GM19035 (cell line): ENCODE data around the gene AHCYL1.

Experiments used
- ATAC-seq: cut with Tn5 transposase; IDR thresholded peaks from one replicate; pipeline ENCODE4 v1.9.1; 2021; ENCODE audit not compliant: unreplicated experiment

Gene AHCYL1

DNA sequence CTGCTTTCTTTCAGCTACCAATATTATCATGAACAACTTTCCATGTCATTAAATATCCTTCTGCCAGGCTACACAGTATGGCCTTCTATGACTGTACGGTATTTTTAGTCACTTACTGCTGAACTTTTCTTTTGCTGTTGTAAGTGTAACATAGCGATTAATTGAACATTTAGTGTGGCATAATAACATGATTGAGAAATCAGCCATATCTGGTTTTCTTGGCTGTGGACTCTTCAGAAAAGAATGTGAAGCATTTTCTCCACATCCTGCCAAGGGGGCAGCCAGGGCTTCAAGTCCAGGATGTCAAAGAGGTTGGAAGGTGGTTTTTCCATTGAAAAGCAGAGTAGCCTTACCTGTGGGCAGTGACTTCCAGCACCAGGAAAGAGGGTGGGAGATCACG, 8.8 kb upstream of the AHCYL1 start:
- no peak for ATAC-seq

DNA sequence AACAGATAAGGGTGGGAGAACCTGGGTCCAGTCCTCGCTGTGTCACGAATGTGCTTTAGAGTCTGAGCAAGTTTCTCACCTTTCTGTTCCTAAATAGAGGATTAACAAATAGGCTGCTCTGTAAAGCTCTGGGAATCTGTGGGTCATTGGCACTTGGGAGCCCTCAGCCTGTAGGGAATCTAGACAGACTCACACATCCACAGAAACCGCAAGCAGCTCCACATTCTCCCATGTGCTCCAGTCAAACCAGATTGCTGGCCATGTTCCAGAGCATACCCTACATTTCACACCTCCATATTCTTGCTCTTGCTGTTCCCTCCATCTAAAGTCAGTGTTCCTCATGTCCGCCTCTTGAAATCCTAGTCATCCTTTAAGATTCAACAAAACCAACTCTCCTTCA, 7.8 kb upstream of the AHCYL1 start:
- no peak for ATAC-seq

DNA sequence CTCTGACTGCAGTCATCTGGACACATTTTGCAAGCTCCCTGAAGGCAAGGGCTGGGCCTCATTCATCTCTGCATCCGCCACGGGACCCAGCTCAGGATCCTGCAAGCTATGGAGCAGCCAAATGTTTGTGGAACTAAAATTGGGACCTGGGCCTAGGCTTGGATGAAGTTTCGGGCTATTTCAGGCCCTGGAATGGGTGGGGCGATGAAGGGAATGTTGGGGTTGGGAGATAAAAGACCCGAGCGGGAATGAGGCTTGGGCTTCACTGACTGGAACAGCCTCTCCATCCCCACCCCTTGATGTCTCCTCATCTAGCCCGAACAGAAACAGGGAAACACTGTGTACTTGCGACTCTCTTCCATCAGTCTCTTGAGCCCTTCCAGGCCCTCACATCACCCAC, 7.3 kb upstream of the AHCYL1 start:
- no peak for ATAC-seq

DNA sequence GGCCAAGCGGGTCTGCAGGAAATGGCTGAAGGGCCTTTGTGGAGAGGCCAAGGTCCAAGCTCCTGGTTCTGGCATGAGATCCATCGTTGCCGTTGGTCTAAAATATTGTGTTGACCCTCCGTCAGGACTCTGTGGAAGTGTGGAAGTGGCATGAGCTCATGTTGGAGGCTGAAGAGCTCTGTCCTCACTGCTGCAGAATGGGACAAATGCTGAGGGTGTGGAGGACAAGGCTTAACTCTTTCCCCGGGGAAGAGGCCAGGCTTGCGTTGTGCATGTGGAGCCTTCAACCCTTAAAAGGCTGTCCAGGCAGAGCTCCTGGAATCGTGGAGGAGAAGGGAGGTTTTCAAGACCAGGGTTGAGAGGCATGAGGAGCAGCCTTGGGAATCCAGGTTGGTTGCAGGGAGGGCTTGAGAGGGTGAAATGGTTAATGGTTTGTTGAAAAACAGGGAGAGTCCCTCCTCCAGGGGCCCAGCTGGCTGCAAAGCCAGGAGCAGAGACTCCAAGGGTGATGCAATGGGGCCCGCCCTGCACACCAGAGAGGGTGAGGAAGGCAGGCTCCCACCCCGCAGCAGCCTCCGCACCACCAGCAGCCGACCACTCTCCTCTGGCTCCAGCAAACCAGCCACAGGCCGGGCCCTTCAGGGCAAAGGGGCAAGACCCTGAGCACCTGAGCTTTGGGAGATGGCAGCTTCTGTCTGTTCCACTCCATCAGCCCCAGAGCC, 6.7 kb upstream of the AHCYL1 start:
- no peak for ATAC-seq

DNA sequence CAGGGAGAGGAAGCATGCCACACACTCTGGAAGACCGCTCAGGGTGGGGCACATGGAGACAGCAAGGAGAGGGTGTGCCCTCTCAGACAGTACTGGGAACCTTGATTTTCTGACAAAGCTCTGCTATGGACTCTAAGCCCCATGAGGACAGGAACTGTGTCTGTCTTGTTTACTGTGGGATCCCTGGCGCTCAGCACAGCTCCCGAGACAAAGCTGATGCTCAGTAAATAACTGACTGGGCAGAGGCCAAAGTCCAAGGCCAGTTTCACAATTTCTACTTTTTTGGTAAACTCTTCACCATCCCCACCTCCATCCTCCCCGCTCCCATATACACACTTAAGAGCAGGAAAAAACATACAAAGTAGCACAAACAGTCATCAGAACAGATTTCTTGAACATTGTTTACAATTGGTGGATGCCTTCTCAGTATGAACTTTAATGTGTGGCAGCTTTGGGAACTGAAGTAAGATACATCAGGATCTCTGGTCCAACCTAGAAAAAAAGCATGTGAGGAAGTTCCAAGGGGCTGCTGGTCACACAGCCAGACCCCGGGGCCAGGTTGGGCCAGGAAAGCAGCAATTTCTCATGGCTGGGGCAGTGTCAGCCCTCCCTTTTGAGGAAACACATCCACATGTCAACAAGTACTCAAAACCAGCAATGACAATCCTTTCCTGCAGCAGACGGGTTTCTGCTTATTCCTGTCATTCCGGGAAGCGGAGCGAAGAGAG, 5.6 kb upstream of the AHCYL1 start:
- no peak for ATAC-seq

GRCh38 chr1:109979489-109980091, 5.0 kb upstream of the AHCYL1 start:
- no peak for ATAC-seq

DNA sequence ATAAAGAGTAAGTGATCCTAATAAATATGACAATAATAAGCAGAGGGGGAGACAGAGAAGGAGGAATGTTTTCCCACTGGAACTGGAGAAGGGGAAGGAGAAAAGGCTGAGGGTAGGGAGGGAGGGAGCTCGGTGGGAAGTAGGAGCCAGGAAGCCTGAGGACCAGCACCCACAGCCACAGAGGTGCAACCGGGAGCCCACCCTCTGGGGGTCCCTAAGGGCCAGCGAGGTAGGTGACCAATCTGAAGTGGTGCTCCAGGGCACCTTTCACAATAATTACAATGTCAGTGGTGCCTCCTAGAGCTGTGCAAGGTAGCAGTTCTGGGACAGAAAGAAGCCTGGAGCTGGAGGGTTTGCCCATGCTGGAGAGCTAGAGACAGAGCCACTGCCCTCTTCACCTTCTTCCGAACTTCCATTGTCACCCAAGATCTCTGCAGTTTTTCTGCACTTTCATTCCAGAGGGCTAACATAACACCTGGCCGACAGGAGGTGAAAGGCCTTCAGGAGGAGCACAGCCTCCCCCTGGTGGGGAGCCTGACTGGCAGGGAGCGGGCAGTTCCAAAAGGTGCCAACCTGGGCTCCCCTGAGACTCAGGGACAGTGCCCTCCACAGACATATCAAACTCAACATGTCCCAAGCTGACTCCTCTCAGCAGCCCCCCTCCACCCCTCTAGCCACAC, 4.1 kb upstream of the AHCYL1 start:
- no peak for ATAC-seq

- no peak for ATAC-seq
Observed at GRCh38 chr1:109981004-109981335, 3.6 kb upstream of the AHCYL1 start.

DNA sequence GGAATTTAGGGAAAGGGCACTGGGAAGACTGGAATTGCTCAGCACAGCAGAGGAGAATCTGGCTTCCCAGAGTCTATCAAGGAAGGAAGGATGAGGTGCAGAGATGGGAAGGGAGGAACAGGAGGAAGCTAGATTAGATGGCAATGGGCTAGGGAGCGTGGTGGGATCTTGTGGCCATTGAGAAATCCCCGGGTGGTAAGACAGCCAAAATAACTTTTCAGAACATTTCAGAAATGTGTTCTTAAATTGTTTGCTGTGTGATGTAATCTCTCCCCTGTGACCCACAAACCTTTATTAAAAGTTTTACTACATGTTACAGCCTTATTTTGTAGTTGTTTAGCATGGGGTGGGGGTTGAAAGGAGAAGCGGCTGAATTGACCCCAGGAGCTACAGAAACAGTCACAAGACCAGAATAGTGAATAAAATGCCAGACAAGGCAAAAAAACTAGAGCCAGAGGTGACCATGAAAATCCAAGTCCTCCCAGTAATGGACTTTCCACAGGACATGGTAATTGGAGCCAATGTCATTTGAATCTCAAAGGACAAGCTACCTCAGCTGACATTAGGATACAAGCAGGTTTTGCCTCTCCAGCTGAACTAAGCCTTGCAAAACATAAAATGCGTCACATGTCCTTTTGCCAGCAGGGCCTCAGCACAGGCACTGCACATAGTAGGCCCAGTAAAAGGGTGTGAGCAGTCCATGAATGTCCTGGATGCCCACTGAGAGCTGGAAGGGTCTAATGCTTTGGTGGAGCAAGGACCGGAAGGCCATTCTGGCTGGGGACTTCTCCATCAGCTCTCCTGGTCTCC, 980 bp upstream of the AHCYL1 start:
- ATAC-seq, result no peak

DNA sequence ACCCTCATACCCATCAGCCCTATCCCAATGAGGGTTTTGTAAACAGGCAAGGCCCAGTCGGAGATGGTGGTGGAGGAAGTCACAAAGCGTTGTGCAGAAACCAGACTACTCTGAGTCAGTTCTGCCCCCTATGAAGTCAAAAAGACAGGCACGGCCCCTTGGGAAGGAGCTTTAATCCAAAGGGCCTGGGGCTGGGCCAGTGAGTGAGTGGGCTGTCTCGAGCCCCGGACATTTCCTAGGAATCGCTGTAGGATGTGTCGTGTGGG, 442 bp upstream of the AHCYL1 start:
- ATAC-seq, result peak; percentile 1

GRCh38 chr1:109985247-109986053, 885 bp downstream of the AHCYL1 start:
- no peak for ATAC-seq

GRCh38 chr1:109986054-109986444, 1.5 kb downstream of the AHCYL1 start:
- no peak for ATAC-seq

DNA sequence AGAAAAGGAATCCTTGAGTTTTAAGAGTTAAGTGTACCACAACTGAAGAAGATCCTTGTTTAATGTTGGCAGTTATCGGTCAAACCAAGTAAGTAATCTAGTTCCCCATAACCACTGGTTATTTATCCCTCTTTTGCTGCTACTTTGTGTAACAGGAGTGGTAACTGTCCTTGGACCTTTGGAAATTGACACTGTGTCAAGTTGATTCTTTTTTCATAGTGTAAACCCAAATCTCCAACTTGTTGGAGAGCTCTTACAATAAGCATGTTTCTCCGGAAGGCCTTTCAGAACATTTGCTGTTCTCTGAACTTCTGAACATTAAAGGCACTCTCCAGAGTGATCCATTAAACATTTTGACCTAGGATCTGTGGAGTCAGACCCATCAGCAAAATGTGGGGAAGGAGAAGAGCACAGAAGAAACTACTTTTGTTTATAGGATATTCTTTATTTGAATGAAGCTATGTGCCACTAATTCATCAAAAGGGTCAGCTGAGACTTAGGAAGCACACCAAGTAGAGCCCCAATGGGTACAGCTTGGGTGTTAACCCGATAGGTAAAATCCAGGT, 3.9 kb downstream of the AHCYL1 start:
- ATAC-seq, result no peak

DNA sequence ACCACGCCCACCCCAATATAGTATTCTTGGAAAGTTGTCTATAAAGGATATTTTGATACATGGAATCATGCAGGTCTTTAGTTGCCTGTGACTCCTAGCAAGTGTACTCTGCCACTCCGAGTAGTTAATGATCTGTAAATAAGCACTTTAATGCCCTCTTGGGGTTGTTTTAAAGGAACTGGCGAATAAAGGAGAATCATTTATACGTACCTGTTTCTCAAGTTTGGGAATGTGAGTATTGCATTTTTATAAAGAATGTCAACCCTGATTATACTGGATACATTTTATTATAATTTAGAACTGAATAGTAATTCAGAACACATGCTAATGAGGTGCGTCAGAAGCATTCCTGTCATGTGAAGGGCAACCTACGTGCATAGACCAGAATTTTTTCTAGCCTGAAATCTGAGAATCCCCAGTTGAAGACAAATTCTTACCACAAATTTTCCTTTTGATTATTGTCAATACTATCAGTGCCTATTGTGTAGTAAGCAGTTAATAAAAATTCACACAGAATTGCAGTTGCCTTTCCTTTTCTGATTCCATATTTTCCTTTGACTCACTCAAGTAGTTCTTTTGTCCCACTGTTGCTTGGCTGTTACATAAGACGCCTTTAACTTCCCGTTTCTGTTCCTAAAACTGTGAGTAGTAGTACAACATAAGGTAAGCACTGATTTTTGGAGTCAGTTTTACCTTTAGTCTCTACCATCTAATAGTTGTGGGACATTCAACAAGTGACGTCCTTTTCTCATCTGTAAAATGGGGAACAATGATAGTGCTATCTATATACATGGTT, 5.1 kb downstream of the AHCYL1 start:
- ATAC-seq, result no peak

GRCh38 chr1:109990302-109990653, 5.7 kb downstream of the AHCYL1 start:
- no peak for ATAC-seq

GRCh38 chr1:109991400-109991925, 6.9 kb downstream of the AHCYL1 start:
- ATAC-seq, result no peak

- ATAC-seq, result no peak
Observed at GRCh38 chr1:109993885-109994284, 9.3 kb downstream of the AHCYL1 start.

DNA sequence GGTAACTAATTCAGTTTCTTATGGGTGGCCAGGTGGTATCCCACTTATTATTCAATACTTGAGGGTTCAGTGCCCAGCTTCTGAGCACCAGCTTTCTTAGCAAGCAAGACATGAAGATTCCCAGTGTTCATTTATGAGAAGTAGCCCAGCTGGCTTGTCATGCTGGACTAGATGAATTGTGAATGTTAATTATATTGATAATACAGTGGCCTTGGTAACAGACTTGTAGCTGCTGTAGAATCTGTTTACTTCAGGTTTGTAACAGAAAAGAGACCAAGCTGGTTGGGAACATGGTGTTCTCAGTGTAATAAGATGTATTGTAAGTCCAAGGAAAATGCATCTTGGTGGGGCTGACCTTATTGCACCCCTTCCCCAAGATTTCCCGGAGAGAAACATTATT, 10.1 kb downstream of the AHCYL1 start:
- ATAC-seq, result no peak

GRCh38 chr1:109995536-109995935, 11.0 kb downstream of the AHCYL1 start:
- no peak for ATAC-seq
